HG03520 (cell line): ENCODE data around the gene PNKD.
"Not testable (repeated sequence)": the region's sequence is repeated elsewhere in the genome, so short reads cannot be mapped to it uniquely, and the experiment has no call there.

ENCODE experiments used
- ATAC-seq: cut with Tn5 transposase; IDR thresholded peaks from one replicate; pipeline ENCODE4 v1.9.1; 2021; ENCODE audit warnings: mild to moderate bottlenecking, moderate library complexity; ENCODE audit not compliant: unreplicated experiment

PNKD gene

GRCh38 chr2:218272531-218273212 lies 2.4 kb downstream of the PNKD start:
- no peak for ATAC-seq

- not testable (repeated sequence) for ATAC-seq
These were observed 3.0 kb downstream of the PNKD start for GRCh38 chr2:218273214-218273907.

GRCh38 chr2:218273908-218274249 lies 3.6 kb downstream of the PNKD start:
- ATAC-seq = no peak

- no peak for ATAC-seq
These were observed 4.3 kb downstream of the PNKD start for GRCh38 chr2:218274586-218274985.

- ATAC-seq = no peak
These were observed 5.2 kb downstream of the PNKD start for GRCh38 chr2:218275371-218276072.

GRCh38 chr2:218276986-218277755 lies 6.9 kb downstream of the PNKD start:
- ATAC-seq = no peak

GRCh38 chr2:218277921-218278320 lies 7.6 kb downstream of the PNKD start:
- ATAC-seq = no peak

GRCh38 chr2:218278531-218279360 lies 8.4 kb downstream of the PNKD start:
- ATAC-seq = no peak

GRCh38 chr2:218280260-218280870 lies 10.0 kb downstream of the PNKD start:
- no peak for ATAC-seq

GRCh38 chr2:218281449-218281848 lies 11.1 kb downstream of the PNKD start:
- no peak for ATAC-seq

- no peak for ATAC-seq
These were observed 12.1 kb downstream of the PNKD start for GRCh38 chr2:218282173-218282991.

GRCh38 chr2:218284106-218284811 lies 13.9 kb downstream of the PNKD start:
- peak; percentile 54 for ATAC-seq

- no peak for ATAC-seq
These were observed 15.3 kb downstream of the PNKD start for GRCh38 chr2:218285604-218286003.

GRCh38 chr2:218286570-218287459 lies 16.5 kb downstream of the PNKD start:
- peak; percentile 49 for ATAC-seq

- ATAC-seq = no peak
These were observed 19.5 kb downstream of the PNKD start for GRCh38 chr2:218289639-218290315.

GRCh38 chr2:218290316-218291261 lies 20.3 kb downstream of the PNKD start:
- ATAC-seq = peak; percentile 42
